HCT116 (cell line): Measurements from ENCODE around the gene MSI2. TPM values are rescaled to one million over a fixed set of nuclear protein-coding genes. Genes with fewer than 3 reads are reported as not detected.

Source experiments
- ATAC-seq: fragments of 200-7000 bp; cut with Tn5 transposase; 2 replicates; pipeline ENCODE4 v1.9.1; 2020; ENCODE audit warnings: mild to moderate bottlenecking, moderate library complexity
- BruUV-seq: library from RNA; stranded (reverse); fragments of 400-500 nt; replicated peaks from 2 replicates; lab custom pipeline; 2021; lab: Mats Ljungman, UMichigan
- CTCF ChIA-PET: fragments of 300-600 bp; sonication (Branson Sonifier 250); formaldehyde crosslinking; loops from one replicate; lab custom pipeline; 2021; ENCODE audit warnings: antibody characterized with exemption; lab: Charles Lee
- POLR2A ChIA-PET: fragments of 300-600, 350-600 bp; sonication (Branson Sonifier 250); formaldehyde crosslinking; loops from one replicate; lab custom pipeline; 2021; ENCODE audit warnings: antibody characterized with exemption; lab: Charles Lee
- RAD21 ChIA-PET, 2 experiments: fragments of 300-600 bp; sonication (Branson Sonifier 250); formaldehyde crosslinking; loops; one replicate each; lab custom pipeline; 2023; ENCODE audit warnings: low total read pairs in 2 of 2; ENCODE audit not compliant: uncharacterized antibody in 2 of 2, unreplicated experiment in 2 of 2, low non-redundant PET in 1 of 2; lab: Charles Lee
- DNase-seq: peaks from one replicate; pipeline ENCODE4 v3.0.0-alpha.2; 2010; ENCODE audit warnings: low read depth, low spot score
- H2AFZ ChIP-seq: fragments of 200-600 bp; shearing (Covaris generic), sonication (generic); 2 replicates; pipeline ENCODE4 v1.6.1; 2017; ENCODE audit warnings: low read depth, mixed run types, mixed read lengths, antibody characterized with exemption, low read length; ENCODE audit not compliant: poor library complexity, severe bottlenecking
- H3K27ac ChIP-seq: 2 replicates; pipeline ENCODE4 v1.5.1; 2012; ENCODE audit warnings: low read depth, low read length
- H3K27me3 ChIP-seq: fragments of 200-600 bp; sonication (generic); 2 replicates; pipeline ENCODE4 v1.6.1; 2016; ENCODE audit warnings: mixed run types, low read length, mixed read lengths; ENCODE audit not compliant: insufficient read depth
- H3K36me3 ChIP-seq, 2 experiments: fragments of 200-500 bp in 1 of 2; fragments of 200-600 bp in 1 of 2; sonication (Bioruptor generic) in 1 of 2; sonication (generic) in 1 of 2; 2 replicates each; pipeline versions ENCODE4 v1.5.1 to v1.6.1; 2014 to 2016; ENCODE audit warnings: low read length in 2 of 2, inconsistent platforms in 1 of 2, mixed read lengths in 1 of 2, mixed run types in 1 of 2; ENCODE audit not compliant: insufficient read depth in 2 of 2, control insufficient read depth in 1 of 2
- H3K4me1 ChIP-seq, 2 experiments: fragments of 200-600 bp in 1 of 2; sonication (generic) in 1 of 2; 2 replicates each; pipeline versions ENCODE4 v1.5.1 to v1.6.1; 2012 to 2017; ENCODE audit warnings: low read length in 2 of 2, inconsistent platforms in 1 of 2, mild to moderate bottlenecking in 1 of 2, mixed read lengths in 1 of 2, mixed run types in 1 of 2, moderate library complexity in 1 of 2; ENCODE audit not compliant: insufficient read depth in 2 of 2, control insufficient read depth in 1 of 2
- H3K4me2 ChIP-seq: fragments of 200-600 bp; sonication (generic); 2 replicates; pipeline ENCODE4 v1.6.1; 2017; ENCODE audit warnings: mixed run types, low read length, mixed read lengths
- H3K4me3 ChIP-seq, 2 experiments: fragments of 200-600 bp in 1 of 2; sonication (generic) in 1 of 2; replicated peaks in 1 of 2; 2 replicates each; pipeline ENCODE4 v1.5.1; 2011 to 2016; ENCODE audit warnings: low read length in 2 of 2, control low read depth in 1 of 2, low read depth in 1 of 2, mild to moderate bottlenecking in 1 of 2, mixed read lengths in 1 of 2, mixed run types in 1 of 2
- H3K79me2 ChIP-seq: fragments of 200-600 bp; sonication (generic); 2 replicates; pipeline ENCODE4 v1.6.1; 2017; ENCODE audit warnings: mild to moderate bottlenecking, mixed run types, low read length, moderate library complexity, mixed read lengths; ENCODE audit not compliant: insufficient read depth
- H3K9ac ChIP-seq: fragments of 200-600 bp; sonication (generic); 2 replicates; pipeline ENCODE4 v1.6.1; 2016; ENCODE audit warnings: low read length, mixed read lengths
- H3K9me2 ChIP-seq: fragments of 200-600 bp; sonication (generic), shearing (Covaris generic); 2 replicates; pipeline ENCODE4 v1.6.1; 2017; ENCODE audit warnings: mixed run types, mild to moderate bottlenecking, moderate library complexity; ENCODE audit not compliant: insufficient read depth
- H3K9me3 ChIP-seq, 2 experiments: fragments of 200-500 bp in 1 of 2; fragments of 200-600 bp in 1 of 2; sonication (Bioruptor generic) in 1 of 2; sonication (generic) in 1 of 2; 2 replicates each; pipeline ENCODE4 v1.6.1; 2014 to 2017; ENCODE audit warnings: low read length in 2 of 2, mixed read lengths in 2 of 2, inconsistent platforms in 1 of 2, low read depth in 1 of 2, mild to moderate bottlenecking in 1 of 2, mixed run types in 1 of 2, moderate library complexity in 1 of 2; ENCODE audit not compliant: control insufficient read depth in 1 of 2, insufficient read depth in 1 of 2
- H4K20me1 ChIP-seq: fragments of 200-600 bp; sonication (generic), shearing (Covaris generic); 2 replicates; pipeline ENCODE4 v1.6.1; 2017; ENCODE audit warnings: mixed run types, mild to moderate bottlenecking, moderate library complexity; ENCODE audit not compliant: insufficient read depth
- CBX3 ChIP-seq: IDR thresholded peaks from 2 replicates; pipeline ENCODE4 v1.6.1; 2012; ENCODE audit warnings: low read depth
- EZH2 ChIP-seq: fragments of 200-600 bp; sonication (generic); IDR thresholded peaks from 2 replicates; pipeline ENCODE4 v1.6.1; 2017; ENCODE audit warnings: antibody characterized with exemption, mixed run types
- EZH2phosphoT487 ChIP-seq: fragments of 200-600 bp; IDR thresholded peaks from 2 replicates; pipeline ENCODE4 v1.6.1; 2018; ENCODE audit warnings: antibody characterized with exemption, borderline replicate concordance
- FOSL1 ChIP-seq: IDR thresholded peaks from 2 replicates; pipeline ENCODE4 v1.6.1; 2012; ENCODE audit warnings: low read depth
- JUND ChIP-seq: IDR thresholded peaks from 2 replicates; pipeline ENCODE4 v1.6.1; 2012
- MAX ChIP-seq: IDR thresholded peaks from 2 replicates; pipeline ENCODE4 v1.6.1; 2012
- RAD21 ChIP-seq: IDR thresholded peaks from 2 replicates; pipeline ENCODE4 v1.6.1; 2012; ENCODE audit warnings: low read depth, mild to moderate bottlenecking
- SIN3A ChIP-seq: IDR thresholded peaks from 2 replicates; pipeline ENCODE4 v1.6.1; 2012; ENCODE audit warnings: low read depth
- SP1 ChIP-seq: IDR thresholded peaks from 2 replicates; pipeline ENCODE4 v1.6.1; 2012; ENCODE audit warnings: low read depth
- SRF ChIP-seq: IDR thresholded peaks from 2 replicates; pipeline ENCODE4 v1.6.1; 2012; ENCODE audit warnings: low read depth
- TCF7L2 ChIP-seq: IDR thresholded peaks from 2 replicates; pipeline ENCODE4 v1.7.0; 2011; ENCODE audit warnings: borderline replicate concordance, inconsistent platforms; ENCODE audit not compliant: insufficient read depth, insufficient read length; ENCODE audit errors: extremely low read depth
- YY1 ChIP-seq: IDR thresholded peaks from 2 replicates; pipeline ENCODE4 v1.6.1; 2011; ENCODE audit warnings: low read length, low read depth, moderate library complexity, mild to moderate bottlenecking; ENCODE audit not compliant: insufficient replicate concordance; ENCODE audit errors: extremely low read depth
- ZNF274 ChIP-seq: fragments of 200-500 bp; sonication (Bioruptor generic); IDR thresholded peaks from 2 replicates; pipeline ENCODE4 v1.6.1; 2014; ENCODE audit warnings: mild to moderate bottlenecking, low read depth, low read length, inconsistent platforms
- intact Hi-C: fragments of 100-400 bp; cut with micrococcal nuclease; formaldehyde crosslinking; loops from 2 replicates; pipeline ENCODE4 v1.10.0; 2022
- total RNA-seq: library from RNA; stranded (reverse); gene quantifications from one replicate; pipeline ENCODE4 v1.2.1, GENCODE V29; 2021; ENCODE audit not compliant: unreplicated experiment
- TF ChIP-seq, protein P1 (sequence below): IDR thresholded peaks from 2 replicates; pipeline ENCODE4 v1.6.1; 2012; ENCODE audit warnings: low read depth
- TF ChIP-seq, protein P2 (sequence below): IDR thresholded peaks from 2 replicates; pipeline ENCODE4 v1.6.1; 2011; ENCODE audit warnings: mild to moderate bottlenecking, low read length, moderate library complexity; ENCODE audit not compliant: insufficient replicate concordance; ENCODE audit errors: extremely low read depth
- TF ChIP-seq, protein P3 (sequence below): IDR thresholded peaks from 2 replicates; pipeline ENCODE4 v1.6.1; 2012

The MSI2 gene
- total RNA-seq, 1 experiment from 2014 or later, result 137 TPM

DNA sequence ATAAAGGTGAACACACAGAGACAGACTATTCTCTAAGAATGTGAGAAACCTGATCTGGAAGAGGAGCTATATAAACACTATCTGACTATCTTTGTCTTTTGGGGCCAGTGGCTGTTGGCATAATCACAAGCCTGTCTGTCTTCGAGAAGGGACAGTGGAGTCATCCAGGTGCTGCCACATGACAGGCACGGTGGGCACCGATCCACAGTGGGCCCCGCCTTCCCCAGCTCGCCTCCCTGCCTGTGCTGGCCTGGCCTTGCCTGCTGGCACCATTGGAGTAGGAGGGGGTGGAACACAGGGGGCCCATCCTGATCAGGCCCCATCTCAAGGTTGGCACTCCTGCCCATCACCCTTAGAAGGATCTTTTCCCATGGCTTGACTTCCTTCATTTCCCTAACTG is 376.0 kb downstream of the MSI2 start:
- no peak overlapping the region for H2AFZ ChIP-seq
- H3K36me3 ChIP-seq, result peaks cover 0 to 7% of the 10 kb centered on the region in 2 experiments; a peak in 1 of 4 replicates
- no peak overlapping the region for H3K27ac ChIP-seq
- no peaks in the 10 kb centered on the region for H3K79me2 ChIP-seq
- H3K4me3 ChIP-seq, result no peak overlapping the region
- RAD21 ChIA-PET, result no interaction called here
- no peak for DNase-seq
- CTCF ChIA-PET, result no interaction called here
- no peaks in the 10 kb centered on the region for H3K4me1 ChIP-seq
- no peaks in the 10 kb centered on the region for H4K20me1 ChIP-seq
- no peaks in the 10 kb centered on the region for H3K27me3 ChIP-seq
- no peak for ATAC-seq
- no peak overlapping the region for H3K4me2 ChIP-seq
- POLR2A ChIA-PET, result no interaction called here
- no TSS peak for BruUV-seq
- H3K9me3 ChIP-seq, result no peaks in the 10 kb centered on the region
- no peak for TF ChIP-seq ZNF274
- intact Hi-C loops, result no loop called here
- H3K9ac ChIP-seq, result no peak overlapping the region
- no peaks in the 10 kb centered on the region for H3K9me2 ChIP-seq

DNA sequence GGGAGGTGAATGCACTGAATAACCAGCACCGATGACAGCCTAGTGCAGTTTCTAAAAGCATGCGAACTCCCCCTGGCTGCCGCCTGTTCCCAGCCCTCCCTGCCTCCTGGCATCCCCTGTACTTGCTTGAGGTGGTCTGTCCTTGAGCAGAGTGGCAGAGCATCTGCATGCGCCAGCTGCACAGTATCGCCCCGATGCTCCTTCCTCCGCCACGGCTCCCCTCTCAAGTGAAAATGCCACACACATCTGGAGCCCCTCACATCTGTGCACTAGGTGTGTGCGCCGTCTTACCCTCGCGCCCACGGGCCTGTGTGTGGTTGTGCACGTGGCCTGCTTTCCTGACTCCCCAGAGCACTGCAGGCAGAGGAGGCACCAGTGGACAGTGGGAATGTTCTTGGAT is 376.9 kb downstream of the MSI2 start:
- Histone ChIP-seq H3K9me2 (no peaks in the 10 kb centered on the region), H3K4me1 (no peaks in the 10 kb centered on the region), H3K4me3 (no peak overlapping the region), H3K36me3 (peaks cover 0 to 7% of the 10 kb centered on the region in 2 experiments; a peak in 1 of 4 replicates), H3K79me2 (no peaks in the 10 kb centered on the region), H3K27ac (no peak overlapping the region), H4K20me1 (no peaks in the 10 kb centered on the region), H3K4me2 (no peak overlapping the region), H3K9me3 (no peaks in the 10 kb centered on the region), H2AFZ (no peak overlapping the region), H3K27me3 (no peaks in the 10 kb centered on the region), H3K9ac (no peak overlapping the region)
- CTCF ChIA-PET, result no interaction called here
- no TSS peak for BruUV-seq
- intact Hi-C loops, result no loop called here
- POLR2A ChIA-PET, result no interaction called here
- RAD21 ChIA-PET, result no interaction called here
- no peak for ATAC-seq
- DNase-seq, result no peak
- no peak for TF ChIP-seq SIN3A
- TF ChIP-seq JUND, result no peak
- TF ChIP-seq FOSL1, result no peak
- TF ChIP-seq TCF7L2, result no peak
- TF ChIP-seq CBX3, result no peak
- no peak for TF ChIP-seq YY1
- TF ChIP-seq SRF, result no peak
- TF ChIP-seq EZH2phosphoT487, result no peak
- TF ChIP-seq RAD21, result no peak
- TF ChIP-seq, protein P1, sequence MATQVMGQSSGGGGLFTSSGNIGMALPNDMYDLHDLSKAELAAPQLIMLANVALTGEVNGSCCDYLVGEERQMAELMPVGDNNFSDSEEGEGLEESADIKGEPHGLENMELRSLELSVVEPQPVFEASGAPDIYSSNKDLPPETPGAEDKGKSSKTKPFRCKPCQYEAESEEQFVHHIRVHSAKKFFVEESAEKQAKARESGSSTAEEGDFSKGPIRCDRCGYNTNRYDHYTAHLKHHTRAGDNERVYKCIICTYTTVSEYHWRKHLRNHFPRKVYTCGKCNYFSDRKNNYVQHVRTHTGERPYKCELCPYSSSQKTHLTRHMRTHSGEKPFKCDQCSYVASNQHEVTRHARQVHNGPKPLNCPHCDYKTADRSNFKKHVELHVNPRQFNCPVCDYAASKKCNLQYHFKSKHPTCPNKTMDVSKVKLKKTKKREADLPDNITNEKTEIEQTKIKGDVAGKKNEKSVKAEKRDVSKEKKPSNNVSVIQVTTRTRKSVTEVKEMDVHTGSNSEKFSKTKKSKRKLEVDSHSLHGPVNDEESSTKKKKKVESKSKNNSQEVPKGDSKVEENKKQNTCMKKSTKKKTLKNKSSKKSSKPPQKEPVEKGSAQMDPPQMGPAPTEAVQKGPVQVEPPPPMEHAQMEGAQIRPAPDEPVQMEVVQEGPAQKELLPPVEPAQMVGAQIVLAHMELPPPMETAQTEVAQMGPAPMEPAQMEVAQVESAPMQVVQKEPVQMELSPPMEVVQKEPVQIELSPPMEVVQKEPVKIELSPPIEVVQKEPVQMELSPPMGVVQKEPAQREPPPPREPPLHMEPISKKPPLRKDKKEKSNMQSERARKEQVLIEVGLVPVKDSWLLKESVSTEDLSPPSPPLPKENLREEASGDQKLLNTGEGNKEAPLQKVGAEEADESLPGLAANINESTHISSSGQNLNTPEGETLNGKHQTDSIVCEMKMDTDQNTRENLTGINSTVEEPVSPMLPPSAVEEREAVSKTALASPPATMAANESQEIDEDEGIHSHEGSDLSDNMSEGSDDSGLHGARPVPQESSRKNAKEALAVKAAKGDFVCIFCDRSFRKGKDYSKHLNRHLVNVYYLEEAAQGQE, result no peak
- no peak for TF ChIP-seq SP1
- TF ChIP-seq, protein P2, sequence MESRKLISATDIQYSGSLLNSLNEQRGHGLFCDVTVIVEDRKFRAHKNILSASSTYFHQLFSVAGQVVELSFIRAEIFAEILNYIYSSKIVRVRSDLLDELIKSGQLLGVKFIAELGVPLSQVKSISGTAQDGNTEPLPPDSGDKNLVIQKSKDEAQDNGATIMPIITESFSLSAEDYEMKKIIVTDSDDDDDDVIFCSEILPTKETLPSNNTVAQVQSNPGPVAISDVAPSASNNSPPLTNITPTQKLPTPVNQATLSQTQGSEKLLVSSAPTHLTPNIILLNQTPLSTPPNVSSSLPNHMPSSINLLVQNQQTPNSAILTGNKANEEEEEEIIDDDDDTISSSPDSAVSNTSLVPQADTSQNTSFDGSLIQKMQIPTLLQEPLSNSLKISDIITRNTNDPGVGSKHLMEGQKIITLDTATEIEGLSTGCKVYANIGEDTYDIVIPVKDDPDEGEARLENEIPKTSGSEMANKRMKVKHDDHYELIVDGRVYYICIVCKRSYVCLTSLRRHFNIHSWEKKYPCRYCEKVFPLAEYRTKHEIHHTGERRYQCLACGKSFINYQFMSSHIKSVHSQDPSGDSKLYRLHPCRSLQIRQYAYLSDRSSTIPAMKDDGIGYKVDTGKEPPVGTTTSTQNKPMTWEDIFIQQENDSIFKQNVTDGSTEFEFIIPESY, result no peak
- TF ChIP-seq ZNF274, result no peak
- TF ChIP-seq MAX, result no peak
- TF ChIP-seq, protein P3, sequence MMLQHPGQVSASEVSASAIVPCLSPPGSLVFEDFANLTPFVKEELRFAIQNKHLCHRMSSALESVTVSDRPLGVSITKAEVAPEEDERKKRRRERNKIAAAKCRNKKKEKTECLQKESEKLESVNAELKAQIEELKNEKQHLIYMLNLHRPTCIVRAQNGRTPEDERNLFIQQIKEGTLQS, result no peak
- no peak for TF ChIP-seq EZH2
